GM12878 (cell line): ENCODE measurements around the gene CEACAM1. TPM values are rescaled to one million over a fixed set of nuclear protein-coding genes. Genes with fewer than 3 reads are reported as not detected.
"Not testable (repeated sequence)": the region's sequence is repeated elsewhere in the genome, so short reads cannot be mapped to it uniquely, and the experiment has no call there.

Experiments
- ATAC-seq: fragments of 200-7000 bp; cut with Tn5 transposase; 3 replicates; pipeline ENCODE4 v1.9.1; 2020; ENCODE audit warnings: mild to moderate bottlenecking, moderate library complexity
- BruUV-seq: library from RNA; stranded (reverse); fragments of 400-500 nt; replicated peaks from 2 replicates; lab custom pipeline; 2021; lab: Mats Ljungman, UMichigan
- CTCF ChIA-PET: fragments of 300-600 bp; sonication (Branson Sonifier 250); formaldehyde crosslinking; extraction: SDS; loops from one replicate; lab custom pipeline; 2021; ENCODE audit warnings: inconsistent platforms; lab: Yijun Ruan, JAX
- POLR2A ChIA-PET: fragments of 350-600 bp; formaldehyde crosslinking; extraction: SDS; loops from one replicate; lab custom pipeline; 2021; ENCODE audit warnings: inconsistent platforms; lab: Charles Lee
- RAD21 ChIA-PET: fragments of 300-600 bp; sonication (Branson Sonifier 250); formaldehyde crosslinking; loops from one replicate; lab custom pipeline; 2023; ENCODE audit warnings: antibody characterized with exemption; ENCODE audit not compliant: unreplicated experiment; lab: Charles Lee
- SMC1A ChIA-PET: fragments of 300-600 bp; sonication (Branson Sonifier 250); formaldehyde crosslinking; loops from one replicate; lab custom pipeline; 2023; ENCODE audit not compliant: unreplicated experiment, uncharacterized antibody; lab: Charles Lee
- DNase-seq: peaks from one replicate; pipeline ENCODE4 v3.0.0-alpha.2; 2011; ENCODE audit warnings: low read depth, low spot score
- FAIRE-seq: peaks from 3 replicates; lab custom pipeline; 2011; peaks lifted over from hg19 to GRCh38; lab: Jason Lieb, UNC
- H2AFZ ChIP-seq: 2 replicates; pipeline ENCODE4 v1.6.0; 2011; ENCODE audit warnings: low read depth, low read length, control low read depth; ENCODE audit not compliant: control insufficient read depth
- H3K27ac ChIP-seq: 2 replicates; pipeline ENCODE4 v1.5.1; 2011; ENCODE audit warnings: control low read depth; ENCODE audit not compliant: control insufficient read depth, insufficient read depth
- H3K27me3 ChIP-seq, 2 experiments: replicated peaks in 1 of 2; 2 replicates each; pipeline versions ENCODE4 v1.6.0 to v1.6.1; 2011; ENCODE audit warnings: low read length in 1 of 2; ENCODE audit not compliant: control insufficient read depth in 2 of 2, insufficient read depth in 2 of 2
- H3K36me3 ChIP-seq, 2 experiments: 2 replicates each; pipeline ENCODE4 v1.5.1; 2011; ENCODE audit warnings: low read length in 1 of 2; ENCODE audit not compliant: control insufficient read depth in 2 of 2, insufficient read depth in 2 of 2
- H3K4me1 ChIP-seq: 2 replicates; pipeline ENCODE4 v1.6.1; 2011; ENCODE audit warnings: mild to moderate bottlenecking, low read length, moderate library complexity, mixed read lengths; ENCODE audit not compliant: control insufficient read depth, insufficient read depth
- H3K4me2 ChIP-seq: 2 replicates; pipeline ENCODE4 v1.6.0; 2011; ENCODE audit warnings: control low read depth; ENCODE audit not compliant: control insufficient read depth, insufficient read depth
- H3K4me3 ChIP-seq: fragments of 200-600 bp; sonication (generic); 2 replicates; pipeline ENCODE4 v1.5.1; 2016
- H3K79me2 ChIP-seq: 2 replicates; pipeline ENCODE4 v1.6.0; 2011; ENCODE audit warnings: low read length; ENCODE audit not compliant: control insufficient read depth, insufficient read depth
- H3K9ac ChIP-seq: 2 replicates; pipeline ENCODE4 v1.8.0; 2011; ENCODE audit warnings: low read length, control low read depth, mixed read lengths; ENCODE audit not compliant: control insufficient read depth, insufficient read depth
- H3K9me3 ChIP-seq: replicated peaks from 3 replicates; pipeline ENCODE4 v1.5.1; 2011; ENCODE audit warnings: mild to moderate bottlenecking, low read length; ENCODE audit not compliant: control insufficient read depth, insufficient read depth
- H4K20me1 ChIP-seq: 2 replicates; pipeline ENCODE4 v1.6.0; 2011; ENCODE audit not compliant: control insufficient read depth, insufficient read depth
- ATF3 ChIP-seq: IDR thresholded peaks from 2 replicates; pipeline ENCODE4 v1.6.1; 2011; ENCODE audit warnings: low read depth, mild to moderate bottlenecking, low read length, moderate library complexity, borderline replicate concordance; ENCODE audit errors: extremely low read depth
- BRCA1 ChIP-seq: IDR thresholded peaks from 2 replicates; pipeline ENCODE4 v1.6.1; 2011; ENCODE audit warnings: low read depth, low read length, improper control_type of control experiment
- CEBPB ChIP-seq, 2 experiments: fragments of 150-350 bp in 1 of 2; IDR thresholded peaks; 2 replicates each; pipeline ENCODE4 v1.6.1; 2012 to 2014; ENCODE audit warnings: low read depth in 2 of 2, low read length in 2 of 2, borderline replicate concordance in 1 of 2, inconsistent platforms in 1 of 2
- EGR1 ChIP-seq, 2 experiments: IDR thresholded peaks; 1 replicate in 1 of 2; 2 replicates in 1 of 2; pipeline ENCODE4 v1.6.1; 2011 to 2012; ENCODE audit warnings: low read depth in 2 of 2, low read length in 2 of 2, borderline replicate concordance in 1 of 2, mild to moderate bottlenecking in 1 of 2, moderate library complexity in 1 of 2
- ELK1 ChIP-seq: IDR thresholded peaks from 2 replicates; pipeline ENCODE4 v1.6.1; 2012; ENCODE audit warnings: low read depth, low read length, improper control_type of control experiment
- ESRRA ChIP-seq: IDR thresholded peaks from 2 replicates; pipeline ENCODE4 v1.6.1; 2012; ENCODE audit warnings: mild to moderate bottlenecking, low read length, improper control_type of control experiment
- NFYA ChIP-seq: IDR thresholded peaks from 2 replicates; pipeline ENCODE4 v1.6.1; 2011; ENCODE audit warnings: low read depth, mild to moderate bottlenecking, low read length, improper control_type of control experiment, borderline replicate concordance
- RAD21 ChIP-seq: IDR thresholded peaks from 2 replicates; pipeline ENCODE4 v1.6.1; 2011; ENCODE audit warnings: mild to moderate bottlenecking, low read depth, low read length, moderate library complexity; ENCODE audit not compliant: insufficient read depth
- SREBF1 ChIP-seq: IDR thresholded peaks from 2 replicates; pipeline ENCODE4 v1.6.1; 2012; ENCODE audit warnings: mild to moderate bottlenecking, low read length
- USF1 ChIP-seq: IDR thresholded peaks from 2 replicates; pipeline ENCODE4 v1.6.1; 2011; ENCODE audit warnings: borderline replicate concordance, low read depth, mild to moderate bottlenecking, moderate library complexity, mixed read lengths, low read length; ENCODE audit not compliant: insufficient read depth; ENCODE audit errors: extremely low read length
- ZSCAN29 ChIP-seq: fragments of 450-650 bp; IDR thresholded peaks from 2 replicates; pipeline ENCODE4 v1.6.1; 2017; ENCODE audit warnings: mild to moderate bottlenecking, moderate library complexity
- ZZZ3 ChIP-seq: IDR thresholded peaks from 2 replicates; pipeline ENCODE4 v1.6.1; 2011; ENCODE audit warnings: low read depth; ENCODE audit not compliant: control insufficient read depth, insufficient read length
- WGBS: methylation state at CpG from one replicate; pipeline ENCODE4 v1.1.6; 2016; ENCODE audit warnings: low lambda C conversion rate; ENCODE audit not compliant: insufficient replicate concordance, insufficient coverage; ENCODE audit errors: missing lambda C conversion rate; 5-methylcytosine and 5-hydroxymethylcytosine counted together
- in situ Hi-C: fragments of 300-500 bp; cut with MboI; formaldehyde crosslinking; loops from 9 replicates; pipeline ENCODE4 v1.14.3; 2018; ENCODE audit warnings: mixed read lengths
- intact Hi-C: fragments of 100-400 bp; cut with micrococcal nuclease; formaldehyde crosslinking; loops from one replicate; pipeline ENCODE4 v1.14.2; 2022; ENCODE audit not compliant: unreplicated experiment
- polyA plus RNA-seq, 11 experiments: library from polyadenylated mRNA; depleted of rRNA in 4 of 11; unstranded in 6 of 11; stranded (reverse) in 5 of 11; fragments of >200 nt; fragmentation: Nextera tagmentation in 4 of 11; fragmentation: Illumina TruSeq in 1 of 11; extraction: Ambion mirVana in 4 of 11; extraction: Trizol in 1 of 11; gene quantifications; 1 replicate in 1 of 11; 2 replicates in 10 of 11; pipeline versions ENCODE4 v1.2.1 to v1.2.3, GENCODE V29; 2011 to 2016; ENCODE audit warnings: inconsistent platforms in 2 of 11, missing spikeins in 2 of 11, low read depth in 1 of 11
- total RNA-seq, 4 experiments: library from RNA; depleted of rRNA in 3 of 4; stranded (reverse); fragments of >200 nt in 3 of 4; fragmentation: Illumina TruSeq in 1 of 4; extraction: Trizol in 1 of 4; gene quantifications; 2 replicates each; pipeline versions ENCODE4 v1.2.1 to v1.2.3, GENCODE V29; 2013 to 2021

Gene CEACAM1
- total and polyA plus RNA-seq, 10 of the 15 experiments (the other 5 are each of a cell fraction or from before 2014, with no cell fraction given) = 3.9 to 24.0 (median 6.5) TPM

GRCh38 chr19:42524250-42524649 lies 4.0 kb downstream of the CEACAM1 start:
- BruUV-seq = no TSS peak
- H3K4me3 ChIP-seq = no peak overlapping the region
- SMC1A ChIA-PET = interaction anchor here (0.7 to 2.1 kb wide), 5 partner anchors 10 to 74 kb away, joined by 3 to 7 read pairs (median 3); no protein-coding TSS in a partner anchor

GRCh38 chr19:42522262-42522661 lies 6.0 kb downstream of the CEACAM1 start:
- intact Hi-C loops, RAD21 ChIA-PET, ATAC-seq, H3K79me2 ChIP-seq, H4K20me1 ChIP-seq, H3K36me3 ChIP-seq, H3K9me3 ChIP-seq, H2AFZ ChIP-seq, H3K27me3 ChIP-seq, BruUV-seq, H3K4me2 ChIP-seq, H3K27ac ChIP-seq, FAIRE-seq, DNase-seq, H3K9ac ChIP-seq, H3K4me1 ChIP-seq, in situ Hi-C loops, H3K4me3 ChIP-seq: not testable (repeated sequence)
- POLR2A ChIA-PET = interaction anchor here (0.7 to 1.3 kb wide), 3 partner anchors 24 to 84 kb away, joined by 3 read pairs; no protein-coding TSS in a partner anchor
- WGBS = 71% methylated on average over 12 of the region's 12 CpGs
- CTCF ChIA-PET = interaction anchor here (1.9 kb wide), 1 partner anchor 56 kb away, joined by 9 read pairs; no protein-coding TSS in a partner anchor
- SMC1A ChIA-PET = interaction anchor here (2.0 kb wide), 1 partner anchor 72 kb away, joined by 4 read pairs; no protein-coding TSS in a partner anchor

More at GRCh38 chr19:42524250-42524649, 4.0 kb downstream of the CEACAM1 start:
- H3K4me1 ChIP-seq = peaks cover 20% of the 10 kb centered on the region
- H3K4me2 ChIP-seq = no peak overlapping the region
- TF ChIP-seq ZZZ3 (no peak), RAD21 (no peak), USF1 (no peak), NFYA (no peak), CEBPB (IDR thresholded peaks at IDR 0.05; ENCODE audit: borderline replicate concordance in 1 of 2, low read depth in 2 of 2, low read length in 2 of 2) (no peak), ELK1 (no peak), ATF3 (no peak), EGR1 (IDR thresholded peaks at IDR 0.05; ENCODE audit: borderline replicate concordance in 1 of 2, low read depth in 2 of 2, low read length in 2 of 2) (no peak), ESRRA (no peak), ZSCAN29 (no peak), SREBF1 (no peak), BRCA1 (no peak)
- ChIA-PET POLR2A (no interaction called here), CTCF (interaction anchor here (1.2 to 1.7 kb wide), 3 partner anchors 14 to 84 kb away, joined by 3 to 5 read pairs (median 3); no protein-coding TSS in a partner anchor), RAD21 (interaction anchor here (1.6 kb wide), 2 partner anchors 15 to 31 kb away, joined by 3 to 4 read pairs; no protein-coding TSS in a partner anchor)
- in situ Hi-C loops (no loop called here), intact Hi-C loops (no loop called here)
- no peaks in the 10 kb centered on the region for H3K9me3 ChIP-seq
- no peak for DNase-seq
- H3K27ac ChIP-seq = no peak overlapping the region
- H4K20me1 ChIP-seq = no peaks in the 10 kb centered on the region
- FAIRE-seq = no peak
- no peak overlapping the region for H2AFZ ChIP-seq
- H3K36me3 ChIP-seq = no peaks in the 10 kb centered on the region
- no peak for ATAC-seq
- no peaks in the 10 kb centered on the region for H3K27me3 ChIP-seq
- H3K79me2 ChIP-seq = no peaks in the 10 kb centered on the region; the same call in 1 of the 2 replicates
- no peak overlapping the region for H3K9ac ChIP-seq
- 32% methylated on average over 5 of the region's 5 CpGs for WGBS
